Epithelial cell of prostate (primary cell): Measurements from ENCODE around the gene MAGI1.
A peak's percentile ranks its signal among the peaks of the same experiment; 100 is the strongest.
"Not testable (repeated sequence)": the region's sequence is repeated elsewhere in the genome, so short reads cannot be mapped to it uniquely, and the experiment has no call there.

ENCODE experiments used
- DNase-seq: peaks from one replicate; pipeline ENCODE4 v3.0.0-alpha.2; 2011; ENCODE audit warnings: low read depth, low spot score
- H3K27ac ChIP-seq: fragments of 450-650 bp; 2 replicates; pipeline ENCODE4 v1.5.1; 2017; ENCODE audit warnings: mild to moderate bottlenecking

Gene MAGI1

GRCh38 chr3:66041116-66041515, 2.4 kb upstream of the MAGI1 start:
- no peak overlapping the region for H3K27ac ChIP-seq
- no peak for DNase-seq

GRCh38 chr3:66039590-66039887, 821 bp upstream of the MAGI1 start:
- H3K27ac ChIP-seq, result peak overlapping the region; percentile 85
- no peak for DNase-seq

- H3K27ac ChIP-seq, result peak overlapping the region; percentile 85
- DNase-seq, result no peak
Measured at GRCh38 chr3:66038384-66038725, 363 bp downstream of the MAGI1 start.

GRCh38 chr3:66037986-66038369, 740 bp downstream of the MAGI1 start:
- no peak for DNase-seq
- H3K27ac ChIP-seq, result peak overlapping the region; percentile 85

GRCh38 chr3:66037330-66037985, 1.3 kb downstream of the MAGI1 start:
- H3K27ac ChIP-seq, result peak overlapping the region; percentile 85
- DNase-seq, result no peak

GRCh38 chr3:66036586-66037148, 2.1 kb downstream of the MAGI1 start:
- peak overlapping the region; percentile 16 for H3K27ac ChIP-seq
- DNase-seq, result no peak

- no peak for DNase-seq
- H3K27ac ChIP-seq, result peak overlapping the region; percentile 16
Measured at GRCh38 chr3:66035763-66036477, 2.8 kb downstream of the MAGI1 start.

- H3K27ac ChIP-seq, result no peak overlapping the region
- DNase-seq, result no peak
Measured at GRCh38 chr3:66033241-66034138, 5.2 kb downstream of the MAGI1 start.

GRCh38 chr3:66031102-66031698, 7.5 kb downstream of the MAGI1 start:
- no peak for DNase-seq
- no peak overlapping the region for H3K27ac ChIP-seq

- H3K27ac ChIP-seq, result no peak overlapping the region
- DNase-seq, result no peak
Measured at GRCh38 chr3:66029443-66029842, 9.3 kb downstream of the MAGI1 start.

- no peak for DNase-seq
- no peak overlapping the region for H3K27ac ChIP-seq
Measured at GRCh38 chr3:66029014-66029413, 9.7 kb downstream of the MAGI1 start.

GRCh38 chr3:66028457-66028856, 10.3 kb downstream of the MAGI1 start:
- DNase-seq, result no peak
- no peak overlapping the region for H3K27ac ChIP-seq

- not testable (repeated sequence) for DNase-seq, H3K27ac ChIP-seq
Measured at GRCh38 chr3:66027099-66027498, 11.6 kb downstream of the MAGI1 start.

GRCh38 chr3:66023738-66024385, 14.9 kb downstream of the MAGI1 start:
- H3K27ac ChIP-seq, result no peak overlapping the region
- no peak for DNase-seq

- H3K27ac ChIP-seq, result no peak overlapping the region
- no peak for DNase-seq
Measured at GRCh38 chr3:66023229-66023628, 15.5 kb downstream of the MAGI1 start.

GRCh38 chr3:66021731-66022131, 17.0 kb downstream of the MAGI1 start:
- peak overlapping the region; percentile 71 for H3K27ac ChIP-seq
- no peak for DNase-seq

- H3K27ac ChIP-seq, result no peak overlapping the region
- no peak for DNase-seq
Measured at GRCh38 chr3:66019896-66020295, 18.8 kb downstream of the MAGI1 start.

- no peak for DNase-seq
- peak overlapping the region; percentile 37 for H3K27ac ChIP-seq
Measured at GRCh38 chr3:66018057-66019033, 20.4 kb downstream of the MAGI1 start.

GRCh38 chr3:66017591-66017990, 21.1 kb downstream of the MAGI1 start:
- no peak for DNase-seq
- no peak overlapping the region for H3K27ac ChIP-seq
